Ishikawa (cell line): ENCODE measurements around the gene MAP3K9.

Source experiments
- CEBPB ChIP-seq: IDR thresholded peaks from 2 replicates; pipeline ENCODE4 v1.6.1; 2012
- CREB1 ChIP-seq: IDR thresholded peaks from 2 replicates; pipeline ENCODE4 v1.6.1; 2012; ENCODE audit warnings: low read depth
- EGR1 ChIP-seq: IDR thresholded peaks from 2 replicates; pipeline ENCODE4 v1.6.1; 2012
- EP300 ChIP-seq: IDR thresholded peaks from 2 replicates; pipeline ENCODE4 v1.6.1; 2012; ENCODE audit warnings: borderline replicate concordance
- FOXM1 ChIP-seq: IDR thresholded peaks from 2 replicates; pipeline ENCODE4 v1.6.1; 2012; ENCODE audit warnings: low read depth, borderline replicate concordance
- NFIC ChIP-seq: IDR thresholded peaks from 2 replicates; pipeline ENCODE4 v1.6.1; 2012
- RAD21 ChIP-seq: IDR thresholded peaks from 2 replicates; pipeline ENCODE4 v1.6.1; 2012; ENCODE audit warnings: low read depth
- TAF1 ChIP-seq: IDR thresholded peaks from 2 replicates; pipeline ENCODE4 v1.6.1; 2012; ENCODE audit warnings: low read depth, mild to moderate bottlenecking
- TCF12 ChIP-seq: IDR thresholded peaks from 2 replicates; pipeline ENCODE4 v1.6.1; 2012; ENCODE audit warnings: low read depth
- TEAD4 ChIP-seq: IDR thresholded peaks from 2 replicates; pipeline ENCODE4 v1.6.1; 2012
- YY1 ChIP-seq: IDR thresholded peaks from 2 replicates; pipeline ENCODE4 v1.6.1; 2012; ENCODE audit warnings: low read depth
- ZBTB7A ChIP-seq: IDR thresholded peaks from 2 replicates; pipeline ENCODE4 v1.6.1; 2012; ENCODE audit warnings: low read depth
- TF ChIP-seq, protein P1 (sequence below): IDR thresholded peaks from 2 replicates; pipeline ENCODE4 v1.6.1; 2012
- TF ChIP-seq, protein P2 (sequence below): IDR thresholded peaks from 2 replicates; pipeline ENCODE4 v1.6.1; 2012; ENCODE audit warnings: low read depth, mild to moderate bottlenecking
- TF ChIP-seq, protein P3 (sequence below): IDR thresholded peaks from 2 replicates; pipeline ENCODE4 v1.6.1; 2012

Gene MAP3K9

DNA sequence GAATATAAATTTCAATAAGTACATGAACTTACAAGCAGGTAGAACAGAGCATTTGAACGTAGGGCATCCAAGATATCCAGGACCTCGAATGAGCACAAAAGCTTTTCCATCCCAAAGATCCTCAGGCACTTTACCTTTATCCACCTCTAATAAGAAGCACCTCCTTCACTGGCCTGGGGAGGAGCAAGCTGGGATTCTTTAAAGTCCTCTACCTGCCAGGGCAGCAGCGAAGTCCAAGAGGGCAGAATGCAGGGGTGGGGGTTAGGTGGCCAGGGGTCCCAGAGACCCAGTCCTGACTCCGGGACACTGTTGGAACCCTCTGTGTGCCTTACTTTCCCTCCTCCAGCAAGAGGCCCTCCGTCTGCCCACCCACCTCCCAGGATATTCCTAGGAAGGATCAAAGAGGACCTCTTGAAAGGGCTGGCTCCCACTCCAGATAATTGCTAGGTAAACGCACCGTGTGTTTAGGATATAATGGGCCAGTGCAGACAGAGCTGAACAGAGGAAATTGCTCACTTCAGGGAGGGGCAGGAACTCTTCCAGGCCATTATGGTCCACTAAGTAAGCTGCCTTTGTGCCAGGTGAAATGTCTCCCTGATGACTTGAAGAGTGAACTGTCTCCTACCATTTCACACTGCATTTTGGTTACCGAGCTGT is 99.5 kb downstream of the MAP3K9 start:
- TF ChIP-seq, protein P1, sequence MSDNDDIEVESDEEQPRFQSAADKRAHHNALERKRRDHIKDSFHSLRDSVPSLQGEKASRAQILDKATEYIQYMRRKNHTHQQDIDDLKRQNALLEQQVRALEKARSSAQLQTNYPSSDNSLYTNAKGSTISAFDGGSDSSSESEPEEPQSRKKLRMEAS, result no peak
- no peak for TF ChIP-seq FOXM1
- no peak for TF ChIP-seq RAD21
- TF ChIP-seq EP300, result no peak
- no peak for TF ChIP-seq ZBTB7A

DNA sequence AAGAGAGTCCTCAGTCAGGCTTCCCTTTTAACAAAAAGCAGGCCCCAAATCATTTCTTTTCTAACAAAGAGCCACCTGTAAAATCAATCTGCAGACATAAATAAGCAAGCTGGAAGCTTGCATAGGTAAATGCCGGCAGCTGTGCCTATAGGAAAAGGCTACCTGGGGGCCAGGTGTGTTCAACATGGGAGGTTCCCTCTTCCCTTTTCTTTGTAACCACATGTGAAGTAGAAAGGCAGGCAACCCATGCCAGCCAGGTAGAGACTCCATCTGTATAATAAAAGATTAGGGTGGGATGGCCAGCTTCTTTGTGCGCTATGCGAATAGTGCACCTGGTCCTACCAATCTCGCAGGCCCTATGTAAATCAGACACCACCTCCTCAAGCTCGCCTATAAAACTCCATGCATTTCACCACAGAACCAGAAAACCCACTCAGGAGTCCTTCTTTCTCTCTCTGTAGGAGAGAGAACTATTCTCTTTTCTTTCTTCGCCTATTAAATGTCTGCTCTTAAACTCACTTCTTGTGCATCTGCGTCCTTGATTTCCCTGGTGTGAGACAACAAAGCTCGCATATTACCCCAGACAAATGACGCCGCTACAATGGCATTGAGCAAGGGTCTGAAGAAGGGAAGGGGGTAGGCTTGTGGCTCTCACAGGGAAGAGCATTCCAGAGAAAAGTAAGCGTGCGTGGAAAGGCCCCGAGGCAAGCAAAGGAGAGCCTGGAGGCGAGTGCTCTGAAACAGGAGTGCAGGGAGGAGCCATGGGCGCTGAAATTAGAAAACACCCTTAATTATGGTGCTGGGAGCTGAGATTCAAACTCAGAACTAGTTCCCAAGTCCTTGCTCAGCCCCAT is 100.4 kb downstream of the MAP3K9 start:
- TF ChIP-seq EP300 (no peak), CREB1 (no peak), RAD21 (no peak), FOXM1 (no peak), YY1 (no peak), TAF1 (no peak), TEAD4 (no peak), NFIC (no peak), ZBTB7A (no peak), EGR1 (no peak), TCF12 (no peak), CEBPB (no peak)
- TF ChIP-seq, protein P2, sequence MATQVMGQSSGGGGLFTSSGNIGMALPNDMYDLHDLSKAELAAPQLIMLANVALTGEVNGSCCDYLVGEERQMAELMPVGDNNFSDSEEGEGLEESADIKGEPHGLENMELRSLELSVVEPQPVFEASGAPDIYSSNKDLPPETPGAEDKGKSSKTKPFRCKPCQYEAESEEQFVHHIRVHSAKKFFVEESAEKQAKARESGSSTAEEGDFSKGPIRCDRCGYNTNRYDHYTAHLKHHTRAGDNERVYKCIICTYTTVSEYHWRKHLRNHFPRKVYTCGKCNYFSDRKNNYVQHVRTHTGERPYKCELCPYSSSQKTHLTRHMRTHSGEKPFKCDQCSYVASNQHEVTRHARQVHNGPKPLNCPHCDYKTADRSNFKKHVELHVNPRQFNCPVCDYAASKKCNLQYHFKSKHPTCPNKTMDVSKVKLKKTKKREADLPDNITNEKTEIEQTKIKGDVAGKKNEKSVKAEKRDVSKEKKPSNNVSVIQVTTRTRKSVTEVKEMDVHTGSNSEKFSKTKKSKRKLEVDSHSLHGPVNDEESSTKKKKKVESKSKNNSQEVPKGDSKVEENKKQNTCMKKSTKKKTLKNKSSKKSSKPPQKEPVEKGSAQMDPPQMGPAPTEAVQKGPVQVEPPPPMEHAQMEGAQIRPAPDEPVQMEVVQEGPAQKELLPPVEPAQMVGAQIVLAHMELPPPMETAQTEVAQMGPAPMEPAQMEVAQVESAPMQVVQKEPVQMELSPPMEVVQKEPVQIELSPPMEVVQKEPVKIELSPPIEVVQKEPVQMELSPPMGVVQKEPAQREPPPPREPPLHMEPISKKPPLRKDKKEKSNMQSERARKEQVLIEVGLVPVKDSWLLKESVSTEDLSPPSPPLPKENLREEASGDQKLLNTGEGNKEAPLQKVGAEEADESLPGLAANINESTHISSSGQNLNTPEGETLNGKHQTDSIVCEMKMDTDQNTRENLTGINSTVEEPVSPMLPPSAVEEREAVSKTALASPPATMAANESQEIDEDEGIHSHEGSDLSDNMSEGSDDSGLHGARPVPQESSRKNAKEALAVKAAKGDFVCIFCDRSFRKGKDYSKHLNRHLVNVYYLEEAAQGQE, result no peak
- TF ChIP-seq, protein P3, sequence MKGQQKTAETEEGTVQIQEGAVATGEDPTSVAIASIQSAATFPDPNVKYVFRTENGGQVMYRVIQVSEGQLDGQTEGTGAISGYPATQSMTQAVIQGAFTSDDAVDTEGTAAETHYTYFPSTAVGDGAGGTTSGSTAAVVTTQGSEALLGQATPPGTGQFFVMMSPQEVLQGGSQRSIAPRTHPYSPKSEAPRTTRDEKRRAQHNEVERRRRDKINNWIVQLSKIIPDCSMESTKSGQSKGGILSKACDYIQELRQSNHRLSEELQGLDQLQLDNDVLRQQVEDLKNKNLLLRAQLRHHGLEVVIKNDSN, result no peak
- TF ChIP-seq, protein P1, result no peak

DNA sequence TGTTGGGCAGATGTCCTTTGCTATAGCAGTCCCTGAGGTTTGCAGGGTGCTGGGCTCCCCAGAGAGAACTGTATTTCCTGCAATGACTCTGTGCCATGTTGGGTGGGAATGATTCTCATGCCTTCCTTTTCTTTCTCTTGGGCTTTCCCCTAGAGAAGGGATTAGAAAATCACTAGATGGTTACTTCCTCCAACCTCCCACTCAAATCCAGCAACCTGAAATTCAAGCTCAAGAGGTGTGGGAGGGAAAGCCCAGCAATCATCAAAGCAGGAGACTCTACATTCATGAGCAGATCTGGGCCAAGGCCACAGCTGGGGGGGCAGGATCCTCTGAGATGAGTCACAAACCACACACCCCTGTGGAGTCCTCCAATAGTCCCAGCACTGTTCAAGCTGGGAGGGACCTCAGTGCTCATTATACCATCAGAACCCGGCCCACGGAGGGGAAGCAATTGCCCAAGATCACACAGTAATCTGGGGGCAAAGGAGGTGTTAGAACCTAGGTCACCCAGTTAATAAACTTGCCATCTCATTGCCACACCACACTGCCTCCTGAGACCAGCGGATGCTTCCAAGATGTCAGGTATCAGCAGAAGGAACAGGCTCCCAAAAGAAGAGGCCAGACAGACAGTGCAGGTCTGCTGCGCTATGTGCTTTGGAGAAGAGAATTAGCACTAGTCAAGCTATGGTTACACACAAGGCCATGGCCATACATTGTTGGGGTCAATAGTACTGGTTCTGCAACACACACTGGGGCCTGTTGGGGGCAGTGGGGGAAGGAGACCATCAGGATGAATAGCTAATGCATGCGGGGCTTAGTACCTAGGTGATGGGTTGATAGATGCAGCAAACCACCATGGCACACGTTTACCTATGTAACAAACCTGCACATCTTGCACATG is 101.9 kb downstream of the MAP3K9 start:
- TF ChIP-seq EP300 (peak; percentile 16; the same call in 1 of the 2 replicates), CEBPB (no peak), NFIC (peak; percentile 23; the same call in 1 of the 2 replicates), CREB1 (no peak), TEAD4 (0 out of 2 replicates have a peak, but pooled peaks have one; percentile 20), EGR1 (peak; percentile 63; the same call in 1 of the 2 replicates), TCF12 (no peak), FOXM1 (no peak), TAF1 (no peak), RAD21 (no peak)
- TF ChIP-seq, protein P2, result no peak
- TF ChIP-seq, protein P3, result no peak
- TF ChIP-seq, protein P1, result no peak

DNA sequence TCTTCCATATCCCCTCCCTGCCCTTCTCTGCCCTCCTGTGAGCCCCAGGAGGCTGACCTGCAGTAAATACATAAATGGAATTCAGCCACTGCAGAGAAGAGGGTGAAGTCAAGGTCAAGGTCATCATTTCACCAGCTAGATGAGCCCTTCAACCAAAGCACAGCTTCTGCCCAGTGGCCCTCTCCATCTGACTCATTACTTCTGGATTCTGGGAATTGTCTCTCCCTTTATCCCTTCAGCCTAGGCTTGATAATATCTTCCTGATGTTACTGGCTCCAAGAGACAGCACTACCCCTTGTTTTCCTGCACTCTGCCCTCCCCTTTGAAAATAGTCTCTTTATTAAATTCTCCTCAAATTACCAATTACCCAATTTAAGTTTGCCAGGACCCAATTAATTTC is 103.1 kb downstream of the MAP3K9 start:
- TF ChIP-seq NFIC (no peak), YY1 (no peak), EGR1 (no peak), ZBTB7A (no peak), RAD21 (no peak), EP300 (no peak), CEBPB (no peak), TEAD4 (no peak), TCF12 (no peak), TAF1 (no peak), CREB1 (no peak), FOXM1 (no peak)
- TF ChIP-seq, protein P3, result no peak
- TF ChIP-seq, protein P1, result no peak
- TF ChIP-seq, protein P2, result no peak
